AG09309 (cell line): ENCODE data around the gene ZBED5.
A peak's percentile ranks its signal among the peaks of the same experiment; 100 is the strongest.
"Not testable (repeated sequence)": the region's sequence is repeated elsewhere in the genome, so short reads cannot be mapped to it uniquely, and the experiment has no call there.

Experiments used
- DNase-seq: peaks from one replicate; pipeline ENCODE4 v3.0.0-alpha.2; 2010; ENCODE audit warnings: low read depth
- H3K4me3 ChIP-seq: 2 replicates; pipeline ENCODE4 v1.5.1; 2011; ENCODE audit warnings: mild to moderate bottlenecking, low read depth, low read length, moderate library complexity; ENCODE audit not compliant: control insufficient read depth
- TF ChIP-seq, protein P1 (sequence below): IDR thresholded peaks from 2 replicates; pipeline ENCODE4 v1.5.1; 2011; ENCODE audit warnings: mild to moderate bottlenecking, low read depth, low read length, inconsistent platforms; ENCODE audit not compliant: insufficient read depth, control insufficient read depth; ENCODE audit errors: missing control alignments

Gene ZBED5

DNA sequence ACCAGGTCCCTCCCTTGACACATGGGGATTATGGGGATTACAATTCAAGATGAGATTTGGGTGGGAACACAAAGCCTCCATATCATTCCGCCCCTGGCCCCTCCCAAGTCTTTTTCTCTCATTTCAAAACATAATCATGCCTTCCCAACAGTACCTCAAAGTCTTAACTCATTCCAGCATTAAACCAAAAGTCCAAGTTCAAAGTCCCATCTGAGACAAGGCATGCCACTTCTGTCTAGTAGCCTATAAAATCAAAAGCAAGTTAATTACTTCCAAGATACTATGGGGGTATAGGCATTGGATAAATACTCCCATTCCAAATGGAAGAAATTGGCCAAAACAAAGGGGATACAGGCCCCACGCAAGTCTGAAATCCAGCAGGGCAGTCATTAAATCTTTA is 29.5 kb downstream of the ZBED5 start:
- TF ChIP-seq, protein P1, sequence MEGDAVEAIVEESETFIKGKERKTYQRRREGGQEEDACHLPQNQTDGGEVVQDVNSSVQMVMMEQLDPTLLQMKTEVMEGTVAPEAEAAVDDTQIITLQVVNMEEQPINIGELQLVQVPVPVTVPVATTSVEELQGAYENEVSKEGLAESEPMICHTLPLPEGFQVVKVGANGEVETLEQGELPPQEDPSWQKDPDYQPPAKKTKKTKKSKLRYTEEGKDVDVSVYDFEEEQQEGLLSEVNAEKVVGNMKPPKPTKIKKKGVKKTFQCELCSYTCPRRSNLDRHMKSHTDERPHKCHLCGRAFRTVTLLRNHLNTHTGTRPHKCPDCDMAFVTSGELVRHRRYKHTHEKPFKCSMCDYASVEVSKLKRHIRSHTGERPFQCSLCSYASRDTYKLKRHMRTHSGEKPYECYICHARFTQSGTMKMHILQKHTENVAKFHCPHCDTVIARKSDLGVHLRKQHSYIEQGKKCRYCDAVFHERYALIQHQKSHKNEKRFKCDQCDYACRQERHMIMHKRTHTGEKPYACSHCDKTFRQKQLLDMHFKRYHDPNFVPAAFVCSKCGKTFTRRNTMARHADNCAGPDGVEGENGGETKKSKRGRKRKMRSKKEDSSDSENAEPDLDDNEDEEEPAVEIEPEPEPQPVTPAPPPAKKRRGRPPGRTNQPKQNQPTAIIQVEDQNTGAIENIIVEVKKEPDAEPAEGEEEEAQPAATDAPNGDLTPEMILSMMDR: no peak

DNA sequence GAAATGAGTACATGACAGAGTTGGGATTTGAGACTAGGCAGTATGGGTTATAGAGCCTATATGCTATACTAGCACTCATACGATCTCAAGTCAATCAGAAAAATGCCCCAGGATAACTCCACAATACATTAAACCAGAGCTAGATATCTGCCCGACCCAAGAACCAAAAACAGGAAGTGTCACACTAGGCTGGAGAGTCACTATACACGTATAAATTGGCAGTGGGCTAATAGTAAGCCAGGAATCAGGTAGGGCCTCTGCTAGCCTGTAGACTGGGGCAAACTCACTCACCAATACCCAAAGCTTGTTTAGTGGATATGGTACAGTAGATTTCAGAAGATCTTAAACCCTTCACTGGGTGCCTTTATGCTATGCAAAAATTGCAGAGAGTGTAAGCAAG is 33.0 kb downstream of the ZBED5 start:
- no peak for DNase-seq

More for the DNA sequence above, 29.5 kb downstream of the ZBED5 start:
- DNase-seq: no peak
- H3K4me3 ChIP-seq: no peak overlapping the region

DNA sequence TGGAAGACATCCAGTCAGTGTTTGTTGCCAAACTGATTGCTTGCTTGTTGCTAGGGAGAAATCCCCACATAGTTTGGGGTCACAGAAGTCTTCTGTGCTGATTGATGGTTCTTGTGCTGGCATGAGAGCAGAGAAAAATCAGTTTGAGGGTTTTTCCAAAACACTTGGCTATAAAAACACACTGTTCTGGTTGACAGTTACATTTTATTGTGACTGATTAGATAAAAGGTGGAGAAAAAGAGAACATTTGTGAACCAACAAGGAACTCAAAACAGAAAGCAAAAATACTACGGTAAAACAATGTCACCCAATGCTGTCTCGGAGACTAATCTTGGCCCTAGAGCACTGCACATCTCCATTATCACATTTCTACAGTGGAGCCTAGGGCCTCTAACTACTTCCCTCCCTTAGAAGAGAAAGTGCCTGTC is 34.7 kb downstream of the ZBED5 start:
- DNase-seq: no peak
- TF ChIP-seq, protein P1: no peak
- no peak overlapping the region for H3K4me3 ChIP-seq

More for the DNA sequence above, 33.0 kb downstream of the ZBED5 start:
- H3K4me3 ChIP-seq: no peak overlapping the region
- TF ChIP-seq, protein P1: no peak

DNA sequence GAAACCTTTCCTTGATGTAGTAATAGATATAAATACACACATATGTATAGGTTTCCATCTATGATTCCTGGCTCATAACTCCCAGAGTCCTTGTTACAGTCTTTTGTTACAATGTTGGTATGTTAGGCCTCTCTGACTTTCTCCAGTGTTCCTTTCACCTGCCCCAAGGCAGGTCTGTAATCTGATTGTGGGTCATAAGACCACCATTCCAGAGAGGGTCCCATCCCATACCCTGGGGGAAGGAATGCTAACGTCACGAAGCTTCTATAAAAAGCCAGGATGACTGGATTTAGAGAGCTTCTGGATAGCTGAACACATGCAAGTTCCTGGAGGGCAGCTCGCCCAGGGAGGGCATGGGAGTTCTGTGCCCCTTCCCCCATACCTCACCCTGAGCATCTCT is 35.4 kb downstream of the ZBED5 start:
- DNase-seq, H3K4me3 ChIP-seq: not testable (repeated sequence)

DNA sequence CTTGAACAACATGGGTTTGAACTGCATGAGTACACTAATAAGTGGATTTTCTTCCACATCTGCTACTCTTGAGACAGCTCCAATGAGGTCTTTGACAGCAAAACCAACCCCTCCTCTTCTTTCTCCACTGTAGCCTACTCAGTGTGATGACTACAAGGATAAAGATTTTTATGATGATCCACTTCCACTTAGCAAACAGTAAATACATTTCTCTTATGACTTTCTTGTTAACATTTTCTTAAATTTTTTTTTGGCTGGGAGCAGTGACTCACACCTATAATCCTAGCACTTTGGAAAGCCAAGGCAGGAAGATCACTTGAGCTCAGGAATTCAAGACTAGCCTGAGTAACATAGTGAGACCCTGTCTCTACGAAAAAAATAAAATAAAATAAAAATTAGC is 39.3 kb downstream of the ZBED5 start:
- DNase-seq: peak; percentile 92
- H3K4me3 ChIP-seq: no peak overlapping the region
- TF ChIP-seq, protein P1: no peak

DNA sequence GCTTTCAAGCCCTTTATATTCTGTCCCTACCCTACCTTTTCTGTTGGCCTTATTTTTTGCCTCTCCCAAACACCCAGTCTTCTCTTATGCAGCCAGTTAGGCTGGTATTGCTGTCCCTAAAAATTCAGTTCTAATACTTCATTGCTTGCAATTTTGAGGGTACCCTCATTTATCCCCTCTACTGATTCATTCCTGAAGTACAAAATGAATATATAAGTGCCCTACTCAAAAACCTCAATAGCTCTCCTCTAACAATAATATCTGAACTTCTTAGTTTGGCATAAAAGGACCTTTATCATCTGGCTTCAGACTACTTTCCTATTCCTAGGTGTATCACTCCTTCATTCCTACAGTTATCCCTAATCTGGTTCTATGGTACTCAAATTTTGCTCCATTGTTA is 43.9 kb downstream of the ZBED5 start:
- H3K4me3 ChIP-seq: no peak overlapping the region
- TF ChIP-seq, protein P1: no peak
- DNase-seq: no peak

DNA sequence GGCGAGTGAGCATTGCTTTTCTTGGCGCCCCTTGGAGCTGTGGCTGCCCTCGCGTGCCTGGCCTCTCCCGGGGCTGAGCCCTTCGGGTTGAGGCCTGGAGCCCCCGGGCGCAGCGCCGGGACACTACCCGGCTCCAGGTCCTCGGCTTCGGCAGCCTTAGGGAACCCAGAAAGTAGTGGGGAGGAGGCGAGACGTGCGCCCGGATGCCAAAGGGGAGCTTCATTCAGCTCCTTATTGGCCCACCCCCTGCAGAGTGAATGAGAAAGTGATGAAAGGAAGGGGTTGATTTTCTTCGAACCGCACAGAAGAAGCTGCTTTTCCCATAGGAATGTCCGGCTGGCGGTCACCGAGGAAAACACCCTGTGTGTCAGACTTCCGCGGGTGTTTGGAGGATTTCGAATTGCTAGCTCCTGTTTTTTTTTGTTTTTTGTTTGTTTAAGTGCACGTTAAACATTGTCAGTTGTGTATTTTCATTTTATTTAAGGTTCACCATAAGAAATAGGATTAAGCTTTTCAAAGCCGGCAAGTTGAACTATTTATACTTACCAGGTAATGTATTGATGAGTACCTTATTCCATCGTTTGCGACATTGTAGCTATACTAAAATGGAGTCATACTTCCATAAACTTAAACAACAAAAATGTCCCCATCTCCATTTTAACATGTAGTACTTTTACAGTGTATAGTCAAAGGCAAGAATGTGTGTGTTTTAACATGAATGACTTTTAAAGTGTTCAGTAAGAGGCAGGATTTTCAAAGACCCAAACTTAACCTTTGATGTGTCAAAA is 48.3 kb downstream of the ZBED5 start:
- peak overlapping the region; percentile 60 for H3K4me3 ChIP-seq
- TF ChIP-seq, protein P1: no peak
- DNase-seq: peak; percentile 56
